IMR-90 (cell line): ENCODE data around the gene CDKN2A.

ENCODE experiments used
- CEBPB ChIP-seq: IDR thresholded peaks from 2 replicates; pipeline ENCODE4 v1.6.1; 2012; ENCODE audit warnings: low read depth, low read length, improper control_type of control experiment
- CTCF ChIP-seq: conservative IDR thresholded peaks from 2 replicates; pipeline ENCODE4 v1.5.1; 2012; ENCODE audit warnings: mild to moderate bottlenecking, low read depth, low read length, improper control_type of control experiment

- TF ChIP-seq CTCF: no peak
- TF ChIP-seq CEBPB: no peak
Observed at GRCh38 chr9:21967169-21967568, 27.0 kb downstream of the CDKN2A start.
